ENCODE measurements around the gene GLRX2.

Gene GLRX2

GRCh38 chr1:193113258-193113991 lies 8.2 kb upstream of the GLRX2 start:
- no peak for DNase-seq (ENCODE audit: extremely low read depth in 1 of 2, low read depth in 1 of 2)

GRCh38 chr1:193111641-193112090 lies 6.5 kb upstream of the GLRX2 start:
- no peak for DNase-seq (ENCODE audit: extremely low read depth in 1 of 2, low read depth in 1 of 2)

- no peak for DNase-seq (ENCODE audit: extremely low read depth in 1 of 2, low read depth in 1 of 2)
These were observed 5.7 kb upstream of the GLRX2 start for GRCh38 chr1:193110864-193111263.

- no peak for DNase-seq (ENCODE audit: extremely low read depth in 1 of 2, low read depth in 1 of 2)
These were observed 5.0 kb upstream of the GLRX2 start for GRCh38 chr1:193110246-193110645.

- no peak for DNase-seq (ENCODE audit: extremely low read depth in 1 of 2, low read depth in 1 of 2)
These were observed 4.4 kb upstream of the GLRX2 start for GRCh38 chr1:193109619-193110018.

- DNase-seq (ENCODE audit: extremely low read depth in 1 of 2, low read depth in 1 of 2): no peak
These were observed 3.3 kb upstream of the GLRX2 start for GRCh38 chr1:193108471-193108870.

- no peak for DNase-seq (ENCODE audit: extremely low read depth in 1 of 2, low read depth in 1 of 2)
These were observed 585 bp upstream of the GLRX2 start for GRCh38 chr1:193105821-193106177.

- no peak for DNase-seq (ENCODE audit: extremely low read depth in 1 of 2, low read depth in 1 of 2)
These were observed 710 bp downstream of the GLRX2 start for GRCh38 chr1:193104502-193104906.

- no peak for DNase-seq (ENCODE audit: extremely low read depth in 1 of 2, low read depth in 1 of 2)
These were observed 1.3 kb downstream of the GLRX2 start for GRCh38 chr1:193103759-193104501.

- DNase-seq (ENCODE audit: extremely low read depth in 1 of 2, low read depth in 1 of 2): no peak
These were observed 2.6 kb downstream of the GLRX2 start for GRCh38 chr1:193102662-193103061.

GRCh38 chr1:193094112-193094511 lies 11.1 kb downstream of the GLRX2 start:
- DNase-seq (ENCODE audit: extremely low read depth in 1 of 2, low read depth in 1 of 2): no peak

- DNase-seq (ENCODE audit: extremely low read depth in 1 of 2, low read depth in 1 of 2): no peak
These were observed 14.3 kb downstream of the GLRX2 start for GRCh38 chr1:193090865-193091264.

- DNase-seq (ENCODE audit: extremely low read depth in 1 of 2, low read depth in 1 of 2): no peak
These were observed 17.3 kb downstream of the GLRX2 start for GRCh38 chr1:193087893-193088292.

- no peak for DNase-seq (ENCODE audit: extremely low read depth in 1 of 2, low read depth in 1 of 2)
These were observed 18.9 kb downstream of the GLRX2 start for GRCh38 chr1:193086342-193086741.

GRCh38 chr1:193085263-193085662 lies 20.0 kb downstream of the GLRX2 start:
- no peak for DNase-seq (ENCODE audit: extremely low read depth in 1 of 2, low read depth in 1 of 2)

GRCh38 chr1:193083365-193084088 lies 21.7 kb downstream of the GLRX2 start:
- DNase-seq (ENCODE audit: extremely low read depth in 1 of 2, low read depth in 1 of 2): no peak

- no peak for DNase-seq (ENCODE audit: extremely low read depth in 1 of 2, low read depth in 1 of 2)
These were observed 26.0 kb downstream of the GLRX2 start for GRCh38 chr1:193079187-193079586.

GRCh38 chr1:193077991-193078390 lies 27.2 kb downstream of the GLRX2 start:
- no peak for DNase-seq (ENCODE audit: extremely low read depth in 1 of 2, low read depth in 1 of 2)

- no peak for DNase-seq (ENCODE audit: extremely low read depth in 1 of 2, low read depth in 1 of 2)
These were observed 34.3 kb downstream of the GLRX2 start for GRCh38 chr1:193070942-193071341.

- DNase-seq (ENCODE audit: extremely low read depth in 1 of 2, low read depth in 1 of 2): no peak
These were observed 34.8 kb downstream of the GLRX2 start for GRCh38 chr1:193070386-193070753.

- no peak for DNase-seq (ENCODE audit: extremely low read depth in 1 of 2, low read depth in 1 of 2)
These were observed 35.3 kb downstream of the GLRX2 start for GRCh38 chr1:193069748-193070385.

Data from stimulated activated CD8-positive, alpha-beta memory T cell treated with anti-CD3 and anti-CD28 coated beads, Interleukin-7, amount 100 ng/mL, for 48 hours (primary cell).